HepG2 (cell line): ENCODE measurements around the gene ACTRT2. TPM values are rescaled to one million over a fixed set of nuclear protein-coding genes. Genes with fewer than 3 reads are reported as not detected.
A peak's percentile ranks its signal among the peaks of the same experiment; 100 is the strongest.

Experiments
- ATAC-seq: fragments of 200-7000 bp; cut with Tn5 transposase; 3 replicates; pipeline ENCODE4 v1.9.1; 2020; ENCODE audit warnings: mild to moderate bottlenecking, moderate library complexity
- BruUV-seq: library from RNA; stranded (reverse); fragments of 400-500 nt; replicated peaks from 2 replicates; lab custom pipeline; 2021; lab: Mats Ljungman, UMichigan
- CTCF ChIA-PET: fragments of 300-600 bp; formaldehyde crosslinking; extraction: SDS; loops from one replicate; lab custom pipeline; 2021; ENCODE audit warnings: low total read pairs, inconsistent platforms, low intra/inter-chr PET ratio; lab: Yijun Ruan, JAX
- POLR2A ChIA-PET: fragments of 350-600 bp; sonication (Branson Sonifier 250); formaldehyde crosslinking; loops from one replicate; lab custom pipeline; 2020; ENCODE audit warnings: antibody characterized with exemption, inconsistent platforms; lab: Yijun Ruan, JAX
- DNase-seq: peaks from one replicate; pipeline ENCODE4 v3.0.0-alpha.2; 2015; ENCODE audit warnings: low spot score
- FAIRE-seq: peaks from 3 replicates; lab custom pipeline; 2011; peaks lifted over from hg19 to GRCh38; lab: Jason Lieb, UNC
- H2AFZ ChIP-seq: one replicate; pipeline ENCODE4 v1.6.1; 2011; ENCODE audit warnings: low read length, inconsistent platforms
- H3K27ac ChIP-seq: fragments of 300-600 bp; 3 replicates; pipeline ENCODE4 v1.8.0; 2011; ENCODE audit warnings: mixed run types, mild to moderate bottlenecking, mixed read lengths, low read length, inconsistent platforms; ENCODE audit not compliant: insufficient read depth; ENCODE audit errors: extremely low read length
- H3K27me3 ChIP-seq, 2 experiments: fragments of 200-600 bp in 1 of 2; 2 replicates in 1 of 2; 3 replicates in 1 of 2; pipeline versions ENCODE4 v1.6.0 to v1.8.0; 2011; ENCODE audit warnings: low read length in 2 of 2, mild to moderate bottlenecking in 2 of 2, moderate library complexity in 2 of 2, inconsistent platforms in 1 of 2; ENCODE audit not compliant: insufficient read depth in 2 of 2, control insufficient read depth in 1 of 2
- H3K36me3 ChIP-seq, 2 experiments: fragments of 200-600 bp in 1 of 2; replicated peaks in 1 of 2; 2 replicates in 1 of 2; 3 replicates in 1 of 2; pipeline versions ENCODE4 v1.5.1 to v1.8.0; 2011; ENCODE audit warnings: low read length in 2 of 2, inconsistent platforms in 1 of 2; ENCODE audit not compliant: insufficient read depth in 2 of 2, control insufficient read depth in 1 of 2
- H3K4me1 ChIP-seq: 2 replicates; pipeline ENCODE4 v1.5.1; 2012; ENCODE audit warnings: low read length, inconsistent platforms; ENCODE audit not compliant: insufficient read depth
- H3K4me2 ChIP-seq: 2 replicates; pipeline ENCODE4 v1.6.0; 2011; ENCODE audit warnings: low read depth, low read length, inconsistent platforms
- H3K4me3 ChIP-seq, 3 experiments: fragments of 200-600 bp in 1 of 3; sonication (generic), shearing (Covaris generic) in 1 of 3; replicated peaks in 1 of 3; 2 replicates each; pipeline ENCODE4 v1.5.1; 2011 to 2016; ENCODE audit warnings: low read length in 3 of 3, inconsistent platforms in 2 of 3, low read depth in 2 of 3, mild to moderate bottlenecking in 2 of 3, control low read depth in 1 of 3, mixed read lengths in 1 of 3; ENCODE audit not compliant: insufficient read depth in 1 of 3
- H3K79me2 ChIP-seq: one replicate; pipeline ENCODE4 v1.6.1; 2011; ENCODE audit warnings: low read length, inconsistent platforms; ENCODE audit not compliant: insufficient read depth
- H3K9ac ChIP-seq: 2 replicates; pipeline ENCODE4 v1.6.0; 2011; ENCODE audit warnings: mild to moderate bottlenecking, low read depth, low read length, inconsistent platforms; ENCODE audit not compliant: insufficient read depth
- H3K9me3 ChIP-seq: 2 replicates; pipeline ENCODE4 v1.5.1; 2012; ENCODE audit warnings: mild to moderate bottlenecking, low read length
- H4K20me1 ChIP-seq: 2 replicates; pipeline ENCODE4 v1.6.0; 2011; ENCODE audit warnings: inconsistent platforms, mild to moderate bottlenecking, low read length, moderate library complexity; ENCODE audit not compliant: insufficient read depth
- NR2F6 ChIP-seq, 2 experiments: IDR thresholded peaks; 2 replicates each; pipeline ENCODE4 v1.6.1; 2016; ENCODE audit warnings: antibody characterized with exemption in 1 of 2, mild to moderate bottlenecking in 1 of 2
- POLR2AphosphoS2 ChIP-seq: IDR thresholded peaks from 2 replicates; pipeline ENCODE4 v1.6.1; 2011; ENCODE audit warnings: low read depth, low read length, improper control_type of control experiment
- ZC3H13 ChIP-seq: sonication (generic); formaldehyde crosslinking; IDR thresholded peaks from 2 replicates; pipeline ENCODE4 v1.8.1; 2023; ENCODE audit warnings: mild to moderate bottlenecking, missing genetic modification reagents, moderate library complexity
- ZNF451 ChIP-seq: sonication (generic); formaldehyde crosslinking; IDR thresholded peaks from 2 replicates; pipeline ENCODE4 v1.5.0; 2020; ENCODE audit warnings: mild to moderate bottlenecking, missing genetic modification reagents
- WGBS: methylation state at CpG from one replicate; pipeline ENCODE4 v1.1.6; 2017; ENCODE audit warnings: low lambda C conversion rate; 5-methylcytosine and 5-hydroxymethylcytosine counted together
- in situ Hi-C: cut with HindIII; loops from 2 replicates; pipeline ENCODE4 v1.10.0; 2017; ENCODE audit warnings: low pct_unique_long_range_greater_than_20kb; ENCODE audit not compliant: extremely low pct_ligation_motif_present
- intact Hi-C: fragments of 100-400 bp; cut with micrococcal nuclease; formaldehyde crosslinking; loops from one replicate; pipeline ENCODE4 v1.10.0; 2022; ENCODE audit not compliant: unreplicated experiment
- polyA plus RNA-seq, 8 experiments: library from polyadenylated mRNA; depleted of rRNA in 3 of 8; stranded (reverse) in 7 of 8; unstranded in 1 of 8; fragments of >200 nt; fragmentation: Illumina TruSeq in 4 of 8; extraction: Trizol in 4 of 8; gene quantifications; 2 replicates each; pipeline versions ENCODE4 v1.2.1 to v1.2.3, GENCODE V29; 2011 to 2016; ENCODE audit warnings: low read depth in 4 of 8, missing spikeins in 1 of 8, mixed read lengths in 1 of 8; ENCODE audit not compliant: insufficient read depth in 1 of 8
- total RNA-seq, 5 experiments: library from RNA; depleted of rRNA; stranded (reverse); fragments of >200 nt; fragmentation: Illumina TruSeq; extraction: Trizol; gene quantifications; 2 replicates each; pipeline ENCODE4 v1.2.3, GENCODE V29; 2016; ENCODE audit warnings: low read depth in 1 of 5
- TF ChIP-seq, protein P1 (sequence below), 2 experiments: sonication (generic) in 1 of 2; formaldehyde crosslinking in 1 of 2; IDR thresholded peaks; 2 replicates each; pipeline versions ENCODE4 v1.4.0 to v1.6.1; 2018 to 2020; ENCODE audit warnings: missing genetic modification reagents in 2 of 2, borderline replicate concordance in 1 of 2, low read depth in 1 of 2, mild to moderate bottlenecking in 1 of 2, missing biosample characterization in 1 of 2
- TF ChIP-seq, protein P2 (sequence below): sonication (generic); formaldehyde crosslinking; IDR thresholded peaks from 2 replicates; pipeline ENCODE4 v1.4.0; 2020; ENCODE audit warnings: missing genetic modification reagents
- TF ChIP-seq, protein P3 (sequence below): IDR thresholded peaks from 2 replicates; pipeline ENCODE4 v1.6.1; 2018; ENCODE audit warnings: missing genetic modification reagents
- TF ChIP-seq, protein P4 (sequence below): sonication (generic); formaldehyde crosslinking; IDR thresholded peaks from 2 replicates; pipeline ENCODE4 v1.5.0; 2020; ENCODE audit warnings: missing genetic modification reagents, mild to moderate bottlenecking, borderline replicate concordance
- TF ChIP-seq, protein P5 (sequence below), 2 experiments: sonication (generic) in 1 of 2; formaldehyde crosslinking in 1 of 2; IDR thresholded peaks; 2 replicates each; pipeline versions ENCODE4 v1.6.1 to v1.9.0; 2014 to 2022; ENCODE audit warnings: antibody characterized with exemption in 1 of 2, borderline replicate concordance in 1 of 2, inconsistent platforms in 1 of 2, low read depth in 1 of 2, missing genetic modification reagents in 1 of 2

Gene ACTRT2
- total and polyA plus RNA-seq, 2 of the 13 experiments (the other 11 are each of a cell fraction or from before 2014, with no cell fraction given), result not detected

DNA sequence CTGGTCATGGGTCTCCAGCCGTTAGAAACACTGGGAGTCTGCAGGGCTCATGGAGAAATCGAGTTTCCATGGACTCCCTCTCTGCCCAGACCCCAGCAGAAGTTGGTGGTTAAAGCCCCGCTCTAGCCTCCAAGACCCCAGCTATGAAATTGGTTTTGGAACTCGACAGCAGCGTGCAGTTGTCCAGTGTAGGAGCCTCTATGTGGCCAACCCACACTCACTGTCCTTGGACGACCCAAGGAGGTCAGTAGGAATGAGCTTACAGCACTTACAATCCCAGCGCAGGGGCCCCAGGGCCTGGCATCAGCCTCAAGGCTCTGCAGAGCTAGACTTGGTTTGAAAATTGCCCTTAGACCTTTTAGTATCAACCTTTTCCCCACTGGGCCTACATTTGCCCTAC lies 44.5 kb downstream of the ACTRT2 start:
- Histone ChIP-seq H3K4me3 (no peak overlapping the region), H3K27ac (no peak overlapping the region), H3K9me3 (no peaks in the 10 kb centered on the region), H3K4me1 (peaks cover 27% of the 10 kb centered on the region), H3K27me3 (peaks cover 7 to 33% of the 10 kb centered on the region in 2 experiments), H3K4me2 (no peak overlapping the region)
- ATAC-seq (no peak), FAIRE-seq (no peak)
- no peak for TF ChIP-seq POLR2AphosphoS2
- TF ChIP-seq, protein P1, sequence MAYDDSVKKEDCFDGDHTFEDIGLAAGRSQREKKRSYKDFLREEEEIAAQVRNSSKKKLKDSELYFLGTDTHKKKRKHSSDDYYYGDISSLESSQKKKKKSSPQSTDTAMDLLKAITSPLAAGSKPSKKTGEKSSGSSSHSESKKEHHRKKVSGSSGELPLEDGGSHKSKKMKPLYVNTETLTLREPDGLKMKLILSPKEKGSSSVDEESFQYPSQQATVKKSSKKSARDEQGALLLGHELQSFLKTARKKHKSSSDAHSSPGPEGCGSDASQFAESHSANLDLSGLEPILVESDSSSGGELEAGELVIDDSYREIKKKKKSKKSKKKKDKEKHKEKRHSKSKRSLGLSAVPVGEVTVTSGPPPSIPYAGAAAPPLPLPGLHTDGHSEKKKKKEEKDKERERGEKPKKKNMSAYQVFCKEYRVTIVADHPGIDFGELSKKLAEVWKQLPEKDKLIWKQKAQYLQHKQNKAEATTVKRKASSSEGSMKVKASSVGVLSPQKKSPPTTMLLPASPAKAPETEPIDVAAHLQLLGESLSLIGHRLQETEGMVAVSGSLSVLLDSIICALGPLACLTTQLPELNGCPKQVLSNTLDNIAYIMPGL (CRISPR knock-in tag; IDR thresholded peaks at IDR 0.05; ENCODE audit: borderline replicate concordance in 1 of 2, low read depth in 1 of 2), result no peak
- TF ChIP-seq ZNF451 (CRISPR knock-in tag), result no peak
- no peak for TF ChIP-seq NR2F6 (IDR thresholded peaks at IDR 0.05)
- TF ChIP-seq NR2F6 (CRISPR knock-in tag; IDR thresholded peaks at IDR 0.05), result no peak
- TF ChIP-seq, protein P2, sequence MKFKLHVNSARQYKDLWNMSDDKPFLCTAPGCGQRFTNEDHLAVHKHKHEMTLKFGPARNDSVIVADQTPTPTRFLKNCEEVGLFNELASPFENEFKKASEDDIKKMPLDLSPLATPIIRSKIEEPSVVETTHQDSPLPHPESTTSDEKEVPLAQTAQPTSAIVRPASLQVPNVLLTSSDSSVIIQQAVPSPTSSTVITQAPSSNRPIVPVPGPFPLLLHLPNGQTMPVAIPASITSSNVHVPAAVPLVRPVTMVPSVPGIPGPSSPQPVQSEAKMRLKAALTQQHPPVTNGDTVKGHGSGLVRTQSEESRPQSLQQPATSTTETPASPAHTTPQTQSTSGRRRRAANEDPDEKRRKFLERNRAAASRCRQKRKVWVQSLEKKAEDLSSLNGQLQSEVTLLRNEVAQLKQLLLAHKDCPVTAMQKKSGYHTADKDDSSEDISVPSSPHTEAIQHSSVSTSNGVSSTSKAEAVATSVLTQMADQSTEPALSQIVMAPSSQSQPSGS (CRISPR knock-in tag), result no peak
- TF ChIP-seq, protein P3, sequence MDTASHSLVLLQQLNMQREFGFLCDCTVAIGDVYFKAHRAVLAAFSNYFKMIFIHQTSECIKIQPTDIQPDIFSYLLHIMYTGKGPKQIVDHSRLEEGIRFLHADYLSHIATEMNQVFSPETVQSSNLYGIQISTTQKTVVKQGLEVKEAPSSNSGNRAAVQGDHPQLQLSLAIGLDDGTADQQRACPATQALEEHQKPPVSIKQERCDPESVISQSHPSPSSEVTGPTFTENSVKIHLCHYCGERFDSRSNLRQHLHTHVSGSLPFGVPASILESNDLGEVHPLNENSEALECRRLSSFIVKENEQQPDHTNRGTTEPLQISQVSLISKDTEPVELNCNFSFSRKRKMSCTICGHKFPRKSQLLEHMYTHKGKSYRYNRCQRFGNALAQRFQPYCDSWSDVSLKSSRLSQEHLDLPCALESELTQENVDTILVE (CRISPR knock-in tag), result no peak
- TF ChIP-seq, protein P4, sequence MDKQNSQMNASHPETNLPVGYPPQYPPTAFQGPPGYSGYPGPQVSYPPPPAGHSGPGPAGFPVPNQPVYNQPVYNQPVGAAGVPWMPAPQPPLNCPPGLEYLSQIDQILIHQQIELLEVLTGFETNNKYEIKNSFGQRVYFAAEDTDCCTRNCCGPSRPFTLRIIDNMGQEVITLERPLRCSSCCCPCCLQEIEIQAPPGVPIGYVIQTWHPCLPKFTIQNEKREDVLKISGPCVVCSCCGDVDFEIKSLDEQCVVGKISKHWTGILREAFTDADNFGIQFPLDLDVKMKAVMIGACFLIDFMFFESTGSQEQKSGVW (CRISPR knock-in tag), result no peak
- TF ChIP-seq ZC3H13 (CRISPR knock-in tag), result 0 out of 2 replicates have a peak, but pooled peaks have one; percentile 2
- TF ChIP-seq, protein P5, sequence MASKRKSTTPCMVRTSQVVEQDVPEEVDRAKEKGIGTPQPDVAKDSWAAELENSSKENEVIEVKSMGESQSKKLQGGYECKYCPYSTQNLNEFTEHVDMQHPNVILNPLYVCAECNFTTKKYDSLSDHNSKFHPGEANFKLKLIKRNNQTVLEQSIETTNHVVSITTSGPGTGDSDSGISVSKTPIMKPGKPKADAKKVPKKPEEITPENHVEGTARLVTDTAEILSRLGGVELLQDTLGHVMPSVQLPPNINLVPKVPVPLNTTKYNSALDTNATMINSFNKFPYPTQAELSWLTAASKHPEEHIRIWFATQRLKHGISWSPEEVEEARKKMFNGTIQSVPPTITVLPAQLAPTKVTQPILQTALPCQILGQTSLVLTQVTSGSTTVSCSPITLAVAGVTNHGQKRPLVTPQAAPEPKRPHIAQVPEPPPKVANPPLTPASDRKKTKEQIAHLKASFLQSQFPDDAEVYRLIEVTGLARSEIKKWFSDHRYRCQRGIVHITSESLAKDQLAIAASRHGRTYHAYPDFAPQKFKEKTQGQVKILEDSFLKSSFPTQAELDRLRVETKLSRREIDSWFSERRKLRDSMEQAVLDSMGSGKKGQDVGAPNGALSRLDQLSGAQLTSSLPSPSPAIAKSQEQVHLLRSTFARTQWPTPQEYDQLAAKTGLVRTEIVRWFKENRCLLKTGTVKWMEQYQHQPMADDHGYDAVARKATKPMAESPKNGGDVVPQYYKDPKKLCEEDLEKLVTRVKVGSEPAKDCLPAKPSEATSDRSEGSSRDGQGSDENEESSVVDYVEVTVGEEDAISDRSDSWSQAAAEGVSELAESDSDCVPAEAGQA (IDR thresholded peaks at IDR 0.05; ENCODE audit: low read depth), result no peak
- TF ChIP-seq, protein P5 (CRISPR knock-in tag; IDR thresholded peaks at IDR 0.05; ENCODE audit: borderline replicate concordance), result no peak
- TF ChIP-seq, all 625 proteins: peak for 1
- Histone ChIP-seq H3K79me2 (peaks cover 2% of the 10 kb centered on the region), H4K20me1 (no peaks in the 10 kb centered on the region), H3K36me3 (no peaks in the 10 kb centered on the region), H2AFZ (no peak overlapping the region), H3K9ac (no peak overlapping the region)
- DNase-seq, result no peak
- POLR2A ChIA-PET, result no interaction called here
- intact Hi-C loops (loop anchor here (1.0 to 5.0 kb wide), 3 partner anchors 219 to 347 kb away; no protein-coding TSS in a partner anchor), in situ Hi-C loops (loop anchor here (5.0 to 25.0 kb wide), 2 partner anchors 222 to 357 kb away; no protein-coding TSS in a partner anchor)
- WGBS, result 30% methylated on average over 6 of the region's 7 CpGs
- CTCF ChIA-PET, result interaction anchor here (0.6 to 1.9 kb wide), 5 partner anchors 53 to 357 kb away, joined by 3 to 13 read pairs (median 4); no protein-coding TSS in a partner anchor
- no TSS peak for BruUV-seq
